ENCODE results near the gene ADCK2.

DNA sequence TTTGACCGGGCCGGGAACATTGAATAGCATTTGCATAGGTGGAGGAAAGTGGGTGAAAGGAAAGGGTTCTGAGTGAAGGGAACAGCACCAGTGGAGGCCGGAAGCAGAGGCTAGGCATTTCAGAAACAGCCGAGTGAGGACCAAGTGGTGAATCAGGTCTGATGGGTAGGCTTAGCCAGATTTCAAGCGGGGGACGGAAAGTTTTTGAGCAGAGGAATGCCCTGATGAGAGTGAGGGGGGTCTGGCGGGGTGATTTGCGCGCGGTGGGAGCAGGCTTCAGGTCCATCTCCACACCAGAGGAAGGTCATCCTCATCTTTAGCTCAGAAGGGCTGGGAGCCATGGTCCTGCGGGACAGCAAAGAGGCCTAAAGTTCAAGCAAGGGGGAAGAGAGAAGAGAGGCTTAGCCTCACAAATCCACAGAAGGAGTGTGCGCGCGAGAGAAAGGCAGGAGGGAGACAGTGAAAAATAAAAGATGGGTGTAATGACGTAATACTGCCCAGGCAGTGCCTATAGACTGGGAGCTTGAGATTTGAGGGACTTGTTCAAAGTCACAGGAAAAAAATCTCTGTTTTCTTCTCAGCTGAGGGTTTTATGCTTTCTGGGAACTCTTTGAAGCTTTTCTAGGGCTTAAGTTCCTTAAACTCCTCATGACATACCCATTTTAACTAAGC lies 31.1 kb upstream of the ADCK2 start:
- TF ChIP-seq, protein P1, sequence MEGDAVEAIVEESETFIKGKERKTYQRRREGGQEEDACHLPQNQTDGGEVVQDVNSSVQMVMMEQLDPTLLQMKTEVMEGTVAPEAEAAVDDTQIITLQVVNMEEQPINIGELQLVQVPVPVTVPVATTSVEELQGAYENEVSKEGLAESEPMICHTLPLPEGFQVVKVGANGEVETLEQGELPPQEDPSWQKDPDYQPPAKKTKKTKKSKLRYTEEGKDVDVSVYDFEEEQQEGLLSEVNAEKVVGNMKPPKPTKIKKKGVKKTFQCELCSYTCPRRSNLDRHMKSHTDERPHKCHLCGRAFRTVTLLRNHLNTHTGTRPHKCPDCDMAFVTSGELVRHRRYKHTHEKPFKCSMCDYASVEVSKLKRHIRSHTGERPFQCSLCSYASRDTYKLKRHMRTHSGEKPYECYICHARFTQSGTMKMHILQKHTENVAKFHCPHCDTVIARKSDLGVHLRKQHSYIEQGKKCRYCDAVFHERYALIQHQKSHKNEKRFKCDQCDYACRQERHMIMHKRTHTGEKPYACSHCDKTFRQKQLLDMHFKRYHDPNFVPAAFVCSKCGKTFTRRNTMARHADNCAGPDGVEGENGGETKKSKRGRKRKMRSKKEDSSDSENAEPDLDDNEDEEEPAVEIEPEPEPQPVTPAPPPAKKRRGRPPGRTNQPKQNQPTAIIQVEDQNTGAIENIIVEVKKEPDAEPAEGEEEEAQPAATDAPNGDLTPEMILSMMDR (IDR thresholded peaks at IDR 0.05; ENCODE audit: low read depth, low read length): no peak
- TF ChIP-seq POLR2A (IDR thresholded peaks at IDR 0.05; ENCODE audit: extremely low read depth, insufficient read length): no peak
- TF ChIP-seq, protein P2, sequence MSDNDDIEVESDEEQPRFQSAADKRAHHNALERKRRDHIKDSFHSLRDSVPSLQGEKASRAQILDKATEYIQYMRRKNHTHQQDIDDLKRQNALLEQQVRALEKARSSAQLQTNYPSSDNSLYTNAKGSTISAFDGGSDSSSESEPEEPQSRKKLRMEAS (IDR thresholded peaks at IDR 0.05; ENCODE audit: low read depth, low read length): no peak

Measured in NB4 (cell line).